ENCODE data around the gene HOXA13.

Gene HOXA13

DNA sequence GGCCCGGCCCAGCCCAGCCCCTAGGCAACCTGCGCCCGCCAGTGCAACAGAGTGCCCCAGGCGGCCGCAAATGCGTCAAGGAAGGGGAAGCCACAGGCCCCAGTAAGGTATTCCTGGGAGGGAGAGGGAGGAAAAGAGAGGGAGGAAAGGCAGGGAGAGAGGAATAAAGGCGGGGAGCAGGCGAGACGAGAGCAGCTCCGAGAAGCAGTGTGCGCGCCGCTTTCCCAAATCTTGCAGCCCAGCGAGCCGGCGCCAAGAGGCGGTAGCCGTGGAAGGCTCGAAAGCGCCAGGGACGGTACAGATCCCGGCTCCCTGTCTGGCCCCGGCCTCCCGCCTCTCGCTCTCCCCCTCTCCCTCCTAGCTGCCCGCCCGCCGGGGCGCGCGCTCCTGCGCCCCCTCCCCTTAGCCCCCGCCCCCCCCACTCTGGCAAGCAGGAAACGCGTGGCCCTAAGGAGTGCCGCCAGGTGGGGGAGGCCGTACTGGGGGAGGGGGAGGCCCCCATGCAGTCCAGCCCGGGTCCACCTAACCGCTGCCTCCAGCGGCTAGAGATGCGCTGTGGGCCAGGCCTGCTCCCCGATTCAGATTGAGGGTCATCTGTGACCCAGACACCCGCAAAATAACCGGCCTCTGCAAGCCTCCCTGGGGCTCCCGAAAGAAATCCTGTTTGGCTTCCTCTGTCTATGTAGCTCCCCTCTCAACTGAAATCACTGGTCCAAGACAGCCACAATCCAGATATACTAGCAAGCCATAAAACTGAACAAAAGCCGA lies 30.0 kb downstream of the HOXA13 start:
- H3K4me3 ChIP-seq (ENCODE audit: low read depth, low read length): no peak overlapping the region
- TF ChIP-seq, protein P1, sequence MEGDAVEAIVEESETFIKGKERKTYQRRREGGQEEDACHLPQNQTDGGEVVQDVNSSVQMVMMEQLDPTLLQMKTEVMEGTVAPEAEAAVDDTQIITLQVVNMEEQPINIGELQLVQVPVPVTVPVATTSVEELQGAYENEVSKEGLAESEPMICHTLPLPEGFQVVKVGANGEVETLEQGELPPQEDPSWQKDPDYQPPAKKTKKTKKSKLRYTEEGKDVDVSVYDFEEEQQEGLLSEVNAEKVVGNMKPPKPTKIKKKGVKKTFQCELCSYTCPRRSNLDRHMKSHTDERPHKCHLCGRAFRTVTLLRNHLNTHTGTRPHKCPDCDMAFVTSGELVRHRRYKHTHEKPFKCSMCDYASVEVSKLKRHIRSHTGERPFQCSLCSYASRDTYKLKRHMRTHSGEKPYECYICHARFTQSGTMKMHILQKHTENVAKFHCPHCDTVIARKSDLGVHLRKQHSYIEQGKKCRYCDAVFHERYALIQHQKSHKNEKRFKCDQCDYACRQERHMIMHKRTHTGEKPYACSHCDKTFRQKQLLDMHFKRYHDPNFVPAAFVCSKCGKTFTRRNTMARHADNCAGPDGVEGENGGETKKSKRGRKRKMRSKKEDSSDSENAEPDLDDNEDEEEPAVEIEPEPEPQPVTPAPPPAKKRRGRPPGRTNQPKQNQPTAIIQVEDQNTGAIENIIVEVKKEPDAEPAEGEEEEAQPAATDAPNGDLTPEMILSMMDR (conservative IDR thresholded peaks at IDR 0.05; ENCODE audit: low read depth, low read length): no peak
- no peak for DNase-seq (ENCODE audit: low read depth)

DNA sequence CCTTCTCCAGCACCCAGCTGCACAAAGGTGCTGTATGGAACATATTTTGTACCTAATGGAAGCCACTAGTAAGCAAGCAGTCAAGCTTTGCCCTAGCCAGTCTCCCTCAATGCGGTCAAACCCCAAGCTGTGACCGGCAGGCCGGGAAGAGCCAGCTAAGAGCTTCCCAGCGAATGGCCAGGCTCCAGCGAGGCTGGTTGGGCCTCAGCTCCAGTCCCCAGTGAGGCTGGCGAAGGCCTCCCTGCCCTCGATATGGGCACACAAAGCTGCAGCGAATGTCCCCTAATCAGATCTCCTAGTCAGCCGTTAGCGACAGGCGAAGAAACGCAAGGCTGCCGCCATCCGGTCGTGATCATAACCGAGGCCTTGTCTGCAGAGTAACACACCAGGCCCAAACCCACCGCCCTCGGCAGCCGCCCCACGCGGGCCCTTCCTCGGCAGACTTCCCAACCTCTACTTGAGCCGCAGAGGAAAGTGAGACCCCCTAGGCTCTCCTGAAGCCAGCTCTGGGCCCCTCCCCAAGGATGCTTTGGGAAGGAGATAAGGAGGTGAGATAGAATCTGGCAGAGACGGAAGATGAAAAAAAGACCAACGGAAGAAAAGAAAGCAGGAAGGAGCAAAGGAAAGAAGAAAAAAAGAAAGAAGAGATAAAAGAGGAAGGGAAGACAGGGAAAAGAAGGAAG lies 31.5 kb downstream of the HOXA13 start:
- TF ChIP-seq, protein P1 (conservative IDR thresholded peaks at IDR 0.05; ENCODE audit: low read depth, low read length): no peak
- DNase-seq (ENCODE audit: low read depth): no peak
- no peak overlapping the region for H3K4me3 ChIP-seq (ENCODE audit: low read depth, low read length)

DNA sequence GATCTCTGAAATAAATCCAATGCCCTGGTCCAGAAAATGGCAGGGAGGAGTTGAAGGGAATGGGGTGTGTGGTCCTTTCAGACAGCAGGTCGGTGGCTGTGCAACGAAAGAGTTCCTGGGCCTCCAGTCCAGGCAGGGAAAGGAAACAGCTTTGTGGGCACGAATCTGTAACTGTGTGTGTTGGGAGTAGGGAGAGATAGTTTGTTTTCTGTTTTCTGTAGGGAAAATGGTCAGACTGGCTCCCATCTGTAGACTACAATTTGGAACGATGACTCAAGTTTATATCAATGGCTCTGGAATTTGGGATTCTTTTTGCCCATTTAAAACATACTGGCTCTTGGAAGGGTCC lies 32.0 kb downstream of the HOXA13 start:
- DNase-seq (ENCODE audit: low read depth): no peak
- TF ChIP-seq, protein P1 (conservative IDR thresholded peaks at IDR 0.05; ENCODE audit: low read depth, low read length): no peak
- no peak overlapping the region for H3K4me3 ChIP-seq (ENCODE audit: low read depth, low read length)

DNA sequence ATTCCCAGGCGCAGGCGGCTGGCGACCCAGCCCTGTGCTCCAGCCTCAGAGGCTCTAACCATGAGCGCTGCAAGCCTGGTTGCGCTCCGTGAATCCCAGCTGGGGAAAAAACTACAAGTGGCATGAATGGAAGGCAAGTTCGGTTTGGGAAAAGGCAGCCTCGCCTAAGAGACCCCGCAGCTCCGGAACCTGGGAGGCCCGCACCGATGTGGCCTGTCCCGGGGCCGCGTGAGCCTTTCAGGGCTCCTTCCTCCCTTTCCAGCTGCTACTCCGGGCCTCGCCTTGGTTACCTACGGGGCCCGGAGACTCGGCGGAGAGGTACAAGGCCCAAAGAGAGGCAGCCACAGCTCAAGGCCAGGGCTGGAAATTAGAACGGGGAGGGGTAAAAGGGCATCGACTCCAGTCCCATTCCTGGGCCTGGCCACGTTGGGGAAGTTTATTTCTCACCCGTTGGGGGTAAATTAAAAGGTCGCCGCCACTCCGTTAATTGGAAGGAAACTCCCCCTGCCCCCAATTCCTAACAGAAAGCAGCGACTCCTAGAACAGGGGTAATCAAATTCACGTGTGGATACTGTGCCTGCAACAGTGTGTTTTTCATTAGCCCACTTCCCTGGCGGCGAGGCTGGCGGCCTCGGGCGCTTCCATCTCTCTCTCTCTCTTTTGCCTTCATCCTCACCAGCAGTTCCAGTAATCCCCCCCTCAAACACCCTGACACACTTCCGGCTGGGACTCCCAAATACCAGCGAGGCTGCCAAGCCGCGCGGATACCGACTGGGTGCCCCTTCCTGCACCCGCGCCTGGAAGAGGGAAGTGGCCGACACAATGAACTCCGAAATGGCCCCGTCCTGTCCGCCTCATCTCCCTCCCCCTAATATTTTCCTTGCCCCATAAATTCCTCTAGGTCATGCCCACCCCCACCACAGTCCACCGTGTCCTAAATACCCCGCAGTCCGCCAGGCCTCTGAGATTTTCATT lies 33.1 kb downstream of the HOXA13 start:
- DNase-seq (ENCODE audit: low read depth): no peak
- no peak overlapping the region for H3K4me3 ChIP-seq (ENCODE audit: low read depth, low read length)
- TF ChIP-seq, protein P1 (conservative IDR thresholded peaks at IDR 0.05; ENCODE audit: low read depth, low read length): no peak

DNA sequence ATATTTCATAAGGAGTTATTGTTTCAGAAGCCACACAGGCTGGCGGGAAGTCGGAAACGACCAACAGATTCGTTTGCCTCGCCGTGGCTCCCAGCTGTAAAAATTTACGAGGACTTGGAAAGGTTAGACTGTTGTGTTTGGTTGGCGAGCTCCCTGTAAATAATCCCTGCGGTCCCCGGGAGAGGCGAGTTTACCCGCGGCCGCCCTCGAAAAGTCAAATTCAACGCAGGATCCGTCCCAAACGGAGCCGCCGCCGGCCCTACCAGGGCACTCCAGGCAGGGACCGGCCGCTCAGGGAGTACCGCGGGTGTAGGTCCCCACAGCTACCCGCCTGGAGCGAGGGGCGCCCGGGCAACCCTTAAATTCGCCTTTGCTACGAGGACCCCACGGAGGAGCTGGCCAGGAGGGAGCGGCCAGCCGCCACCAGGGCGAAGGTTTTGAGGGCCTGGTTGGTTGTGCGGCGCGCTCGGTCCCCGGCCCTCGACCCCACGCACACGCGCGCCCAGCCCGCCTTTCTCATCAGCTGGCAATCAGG lies 33.8 kb downstream of the HOXA13 start:
- DNase-seq (ENCODE audit: low read depth): no peak
- TF ChIP-seq, protein P1 (conservative IDR thresholded peaks at IDR 0.05; ENCODE audit: low read depth, low read length): no peak
- H3K4me3 ChIP-seq (ENCODE audit: low read depth, low read length): no peak overlapping the region

DNA sequence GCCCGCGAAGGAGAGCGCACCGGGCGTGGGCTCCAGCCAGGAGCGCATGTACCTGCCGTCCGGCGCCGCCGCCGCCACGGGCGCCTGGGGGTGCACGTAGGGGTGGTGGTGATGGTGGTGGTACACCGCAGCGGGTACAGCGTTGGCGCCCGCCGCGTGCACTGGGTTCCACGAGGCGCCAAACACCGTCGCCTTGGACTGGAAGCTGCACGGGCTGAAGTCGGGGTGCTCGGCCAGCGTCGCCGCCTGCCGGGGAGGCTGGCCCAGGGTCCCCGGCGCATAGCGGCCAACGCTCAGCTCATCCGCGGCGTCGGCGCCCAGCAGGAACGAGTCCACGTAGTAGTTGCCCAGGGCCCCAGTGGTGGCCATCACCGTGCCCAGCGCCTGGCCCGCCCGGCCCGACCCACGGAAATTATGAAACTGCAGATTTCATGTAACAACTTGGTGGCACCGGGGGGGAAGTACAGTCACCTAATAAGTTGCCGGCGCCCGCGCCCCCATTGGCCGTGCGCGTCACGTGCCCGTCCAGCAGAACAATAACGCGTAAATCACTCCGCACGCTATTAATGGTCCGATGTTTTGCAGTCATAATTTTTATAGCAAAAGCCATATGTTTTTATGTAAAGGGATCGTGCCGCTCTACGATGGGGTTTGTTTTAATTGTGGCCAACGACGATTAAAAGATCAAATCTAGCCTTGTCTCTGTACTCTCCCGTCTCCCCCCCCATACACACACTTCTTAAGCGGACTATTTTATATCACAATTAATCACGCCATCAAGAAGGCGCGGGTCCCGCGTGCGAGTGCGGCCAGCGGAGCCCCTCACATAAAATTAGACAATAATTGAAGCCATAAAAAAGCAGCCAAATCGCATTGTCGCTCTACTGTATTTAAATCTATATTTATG lies 34.5 kb downstream of the HOXA13 start, which contains the start of gene HOXA9:
TSS of gene HOXA9 (minus strand) at position 449 of the 907 bp plus-strand sequence. CDS start at position 369, 80 bp downstream.
- no peak within 1 kb of the TSS for H3K4me3 ChIP-seq (ENCODE audit: low read depth, low read length)
- TF ChIP-seq, protein P1 (conservative IDR thresholded peaks at IDR 0.05; ENCODE audit: low read depth, low read length): no peak
- DNase-seq (ENCODE audit: low read depth): no peak
